ENCODE data around the gene MAPK8.

Gene MAPK8

DNA sequence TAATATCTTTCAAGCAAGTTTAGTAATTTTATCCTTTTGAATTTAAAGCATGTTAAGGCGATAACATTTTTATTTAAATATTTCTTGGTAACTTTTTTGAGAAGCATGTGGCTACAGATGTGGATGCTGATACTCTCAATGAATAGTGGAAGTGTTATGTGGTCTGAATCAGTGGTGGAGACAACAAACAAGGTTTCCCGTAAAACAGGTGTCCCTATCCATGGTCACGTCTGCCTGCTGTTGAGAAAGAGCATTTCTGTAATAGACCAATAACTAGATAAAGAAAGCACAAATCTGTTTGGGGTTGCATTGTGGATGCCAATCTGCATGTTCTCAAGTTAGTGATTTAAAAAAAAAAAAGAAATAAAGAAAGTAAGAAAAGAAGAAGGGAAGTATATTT lies 13.9 kb upstream of the MAPK8 start:
- DNase-seq (ENCODE audit: low read depth): no peak

DNA sequence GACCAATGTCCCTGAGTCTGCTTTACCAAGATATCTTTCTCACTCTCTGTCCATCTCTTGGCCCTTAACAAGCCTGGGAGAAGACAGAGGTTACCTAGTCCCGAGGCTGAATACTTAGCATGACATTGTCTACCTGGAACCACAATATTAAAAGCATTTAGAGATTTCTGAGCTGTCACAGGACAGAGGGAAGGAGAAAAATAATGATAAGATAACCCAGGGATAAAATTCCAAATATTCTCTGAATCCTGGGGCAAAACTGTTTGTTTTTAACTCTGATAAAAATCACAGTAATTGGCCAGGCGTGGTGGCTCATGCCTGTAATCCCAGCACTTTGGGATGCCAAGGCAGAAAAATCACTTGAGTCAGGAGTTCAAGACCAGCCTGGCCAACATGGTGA lies 12.0 kb upstream of the MAPK8 start:
- no peak for DNase-seq (ENCODE audit: low read depth)

DNA sequence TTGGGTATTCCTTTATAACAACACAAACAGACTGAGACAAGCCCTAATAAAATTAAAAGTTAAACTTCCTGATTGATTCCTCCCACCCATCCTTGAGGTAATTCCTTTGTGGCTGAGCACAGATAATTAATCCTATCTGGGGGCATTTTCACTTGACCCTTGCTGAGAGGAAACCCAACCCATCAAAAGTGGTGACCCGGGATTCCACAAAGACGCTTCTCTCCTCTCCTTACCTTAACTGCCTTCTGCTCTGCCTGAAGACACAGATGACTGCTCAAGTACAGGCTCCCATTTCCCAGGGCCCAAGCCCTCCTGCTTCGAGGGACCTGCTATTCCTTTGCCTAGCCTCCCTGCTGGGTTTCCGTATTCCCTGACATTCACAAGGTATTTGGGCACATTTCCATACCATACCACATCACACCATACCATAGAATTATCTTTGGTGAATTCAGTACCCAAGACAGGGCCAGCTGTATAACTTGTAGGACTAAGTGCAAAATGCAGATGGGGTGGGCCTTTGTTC lies 9.8 kb upstream of the MAPK8 start:
- DNase-seq (ENCODE audit: low read depth): no peak

DNA sequence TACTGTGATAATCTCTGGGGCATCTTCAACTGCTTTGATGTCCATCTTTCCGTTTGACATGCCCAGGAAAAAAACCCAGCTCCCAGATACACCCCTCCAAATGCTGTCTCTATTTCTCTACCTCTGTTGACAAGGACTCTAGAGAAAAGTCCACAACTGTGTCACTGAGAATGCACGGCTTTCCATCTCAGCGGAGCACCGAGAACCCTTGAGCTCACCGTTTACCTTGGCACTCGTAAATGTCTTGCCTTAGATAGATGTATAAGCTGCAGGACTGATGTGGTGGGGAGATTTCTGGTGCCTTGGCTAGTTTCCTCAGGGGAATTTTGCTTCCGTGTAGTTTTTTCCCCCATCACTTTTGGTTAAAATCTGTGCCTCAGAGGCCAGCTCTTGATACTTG lies 7.4 kb upstream of the MAPK8 start:
- no peak for DNase-seq (ENCODE audit: low read depth)

DNA sequence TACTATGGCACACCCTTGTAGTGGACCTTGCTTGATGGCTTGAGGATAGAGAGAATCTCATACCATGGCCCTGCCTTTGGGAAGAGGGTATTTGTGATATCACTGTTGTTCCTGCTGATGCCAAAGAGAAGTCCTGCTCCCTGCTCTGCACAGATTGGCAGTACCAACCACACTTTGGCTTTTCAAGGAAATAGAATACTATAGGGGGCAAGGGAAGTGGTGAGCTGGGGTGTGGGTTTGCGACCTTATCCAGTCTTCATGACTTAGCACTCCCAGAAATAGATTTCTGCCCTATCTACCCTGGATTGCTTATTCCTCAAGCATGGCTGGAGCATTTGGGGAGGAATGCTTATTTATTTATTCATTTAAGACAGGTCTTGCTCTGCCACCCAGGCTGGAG lies 6.8 kb upstream of the MAPK8 start:
- no peak for DNase-seq (ENCODE audit: low read depth)

- DNase-seq (ENCODE audit: low read depth): no peak
These were observed 5.9 kb upstream of the MAPK8 start for GRCh38 chr10:48300556-48300955.

- no peak for DNase-seq (ENCODE audit: low read depth)
These were observed 3.7 kb upstream of the MAPK8 start for GRCh38 chr10:48302515-48303476.

DNA sequence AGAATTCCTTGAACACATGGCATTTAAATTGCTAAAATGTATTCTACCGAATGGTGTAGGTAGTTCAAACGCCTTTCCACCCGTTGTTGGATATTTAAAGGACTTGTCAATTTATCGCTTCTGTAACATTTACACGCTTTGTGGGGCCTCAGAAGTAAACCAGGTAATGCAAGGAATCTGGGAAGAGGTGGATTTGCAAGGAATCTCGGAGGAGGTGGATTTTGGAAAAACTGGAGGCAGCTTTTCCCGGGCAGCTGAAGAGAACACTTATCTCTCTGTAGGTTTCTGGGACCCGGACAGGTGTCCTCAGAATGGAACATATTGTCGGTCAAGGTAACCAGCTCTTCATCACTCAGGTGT lies 592 bp upstream of the MAPK8 start:
- no peak for DNase-seq (ENCODE audit: low read depth)

DNA sequence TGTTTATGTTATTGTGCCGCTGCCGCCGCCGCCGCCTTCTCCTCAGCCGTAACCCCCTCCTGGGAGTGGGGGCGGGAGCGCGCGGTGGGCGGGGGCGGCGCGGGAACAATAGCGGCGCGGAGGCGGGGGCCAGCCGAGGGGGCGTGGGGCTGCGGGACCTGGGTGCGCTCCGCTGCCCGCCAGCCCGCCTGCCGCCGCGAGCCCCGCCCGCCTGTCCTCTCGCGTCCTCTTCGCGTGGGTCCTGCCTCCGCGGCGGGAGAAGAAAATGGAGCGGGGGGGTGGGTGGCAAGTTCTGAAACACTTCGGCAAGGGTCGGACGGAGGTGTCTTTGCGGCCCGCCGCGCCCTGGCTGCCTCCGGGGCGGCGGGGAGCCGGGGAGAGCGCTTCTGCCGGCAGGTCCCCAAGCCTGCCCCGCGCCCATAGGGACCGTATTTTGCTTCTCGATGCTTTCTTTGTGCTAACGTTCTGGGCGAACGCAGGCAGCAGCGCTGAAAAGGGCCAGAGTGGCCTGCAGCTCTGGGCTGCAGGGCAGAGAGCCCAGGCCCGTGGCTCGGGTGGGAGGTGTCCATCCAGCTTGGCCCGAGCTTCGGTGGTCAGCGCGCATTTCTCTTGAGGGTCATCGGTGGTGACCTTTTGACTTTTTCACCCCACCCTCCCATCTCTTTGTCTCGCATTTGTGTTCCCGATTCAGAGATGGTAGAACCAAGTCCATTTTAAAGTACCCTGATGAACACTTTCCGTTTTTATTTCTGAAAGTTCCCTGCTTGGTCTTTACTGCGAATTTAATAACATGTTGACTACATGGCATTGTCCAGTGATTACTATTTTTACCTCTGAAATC lies 613 bp downstream of the MAPK8 start:
- no peak for DNase-seq (ENCODE audit: low read depth)

DNA sequence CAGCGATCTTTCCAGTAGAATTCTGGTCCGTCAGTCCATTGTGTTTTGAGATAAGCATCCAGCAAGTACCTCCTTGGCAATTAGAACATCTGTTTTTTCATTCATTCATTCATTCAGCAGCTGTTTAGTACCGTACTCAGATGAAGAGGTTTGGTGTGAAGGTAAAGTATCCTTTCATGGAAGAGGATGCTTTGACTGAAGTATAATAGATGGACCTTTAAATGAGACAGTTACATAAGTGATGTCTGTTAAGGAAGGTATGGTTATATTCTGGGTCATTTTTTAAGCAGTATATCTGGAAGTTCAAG lies 1.2 kb downstream of the MAPK8 start:
- no peak for DNase-seq (ENCODE audit: low read depth)

DNA sequence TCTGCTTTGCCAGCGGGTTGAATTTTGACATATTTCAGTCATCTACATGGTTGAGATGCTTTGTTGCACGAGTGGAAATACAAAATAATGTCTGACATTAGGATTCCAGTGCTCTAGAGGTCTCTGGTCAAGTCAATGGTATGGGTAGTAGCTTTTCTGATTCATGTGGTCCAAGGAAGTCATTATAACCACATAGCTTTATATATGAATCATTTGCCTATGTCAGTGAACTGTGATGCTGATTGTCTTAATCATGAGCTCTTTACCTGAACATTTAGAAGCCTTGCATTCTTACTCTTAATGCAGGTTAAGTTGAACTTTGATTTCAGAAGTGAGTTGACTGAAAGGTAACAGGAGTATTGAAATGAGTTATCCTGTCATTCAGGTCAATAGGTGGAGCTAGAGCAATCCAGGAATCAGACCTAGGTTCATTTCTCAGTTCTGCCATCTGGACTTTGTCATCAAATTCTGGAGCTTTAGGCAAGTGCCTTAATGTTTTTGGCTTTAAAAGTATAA lies 3.3 kb downstream of the MAPK8 start:
- no peak for DNase-seq (ENCODE audit: low read depth)

GRCh38 chr10:48314107-48314506 lies 7.6 kb downstream of the MAPK8 start:
- no peak for DNase-seq (ENCODE audit: low read depth)

GRCh38 chr10:48316236-48316635 lies 9.8 kb downstream of the MAPK8 start:
- no peak for DNase-seq (ENCODE audit: low read depth)

- DNase-seq (ENCODE audit: low read depth): no peak
These were observed 11.0 kb downstream of the MAPK8 start for GRCh38 chr10:48317321-48317990.

DNA sequence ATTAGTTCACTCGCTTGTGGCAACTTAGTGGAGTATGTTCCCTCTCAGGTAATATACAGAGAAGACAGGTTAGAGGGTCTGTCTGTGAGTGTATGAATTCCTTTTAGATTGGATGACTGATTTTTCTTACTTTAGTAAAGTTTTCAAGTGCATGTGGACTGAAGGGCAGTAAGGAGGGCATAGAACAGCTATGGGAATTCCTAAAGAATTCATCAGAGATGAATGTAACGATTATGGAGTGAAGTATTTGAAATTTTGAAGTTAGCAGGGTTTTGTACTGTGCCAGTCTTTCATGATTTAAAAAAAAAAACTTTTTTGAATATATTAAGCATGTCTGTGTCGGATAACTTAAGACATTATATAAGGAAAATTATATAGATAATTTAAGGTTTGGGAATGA lies 15.5 kb downstream of the MAPK8 start:
- no peak for DNase-seq (ENCODE audit: low read depth)

DNA sequence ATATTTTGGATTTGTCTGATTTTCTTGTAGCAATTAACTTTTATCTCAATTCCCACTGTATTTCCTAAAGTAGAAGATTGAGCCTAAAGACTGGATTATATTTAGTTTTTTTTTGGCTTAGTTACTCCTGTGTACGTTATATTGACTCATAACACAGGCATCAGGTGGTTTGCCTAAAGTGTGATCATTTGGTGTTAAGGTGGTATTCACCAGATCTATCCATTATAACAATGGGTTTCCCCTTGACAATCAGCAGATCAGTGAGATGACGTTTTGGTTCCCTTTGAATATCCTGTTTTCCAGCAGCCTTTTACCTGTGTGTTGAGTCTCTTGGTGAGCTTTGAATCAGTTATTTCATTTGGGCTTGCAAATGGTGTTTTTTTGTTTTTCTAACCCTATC lies 18.1 kb downstream of the MAPK8 start:
- no peak for DNase-seq (ENCODE audit: low read depth)

DNA sequence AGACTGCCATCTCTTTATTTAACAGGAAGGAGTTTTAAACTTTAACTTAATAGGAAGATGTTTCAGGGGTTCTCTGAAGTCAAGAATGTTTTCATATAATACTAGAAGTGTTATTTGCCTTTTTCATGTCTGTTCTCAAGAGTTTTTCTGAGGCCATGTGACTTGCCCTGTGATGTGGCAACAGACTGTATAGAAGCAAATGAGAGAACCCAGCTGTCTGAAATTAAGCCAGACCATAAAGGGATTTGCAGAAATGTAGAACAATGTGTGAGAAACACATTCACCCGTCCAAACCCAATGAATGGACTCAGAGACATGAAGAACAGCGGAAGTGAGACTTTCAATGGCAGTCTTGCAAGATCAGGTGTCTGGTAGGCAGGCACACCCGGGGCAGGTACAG lies 23.8 kb downstream of the MAPK8 start:
- no peak for DNase-seq (ENCODE audit: low read depth)

- peak; percentile 3 for DNase-seq (ENCODE audit: low read depth)
These were observed 25.0 kb downstream of the MAPK8 start for GRCh38 chr10:48331436-48331835.

GRCh38 chr10:48332166-48332870 lies 25.8 kb downstream of the MAPK8 start:
- no peak for DNase-seq (ENCODE audit: low read depth)

DNA sequence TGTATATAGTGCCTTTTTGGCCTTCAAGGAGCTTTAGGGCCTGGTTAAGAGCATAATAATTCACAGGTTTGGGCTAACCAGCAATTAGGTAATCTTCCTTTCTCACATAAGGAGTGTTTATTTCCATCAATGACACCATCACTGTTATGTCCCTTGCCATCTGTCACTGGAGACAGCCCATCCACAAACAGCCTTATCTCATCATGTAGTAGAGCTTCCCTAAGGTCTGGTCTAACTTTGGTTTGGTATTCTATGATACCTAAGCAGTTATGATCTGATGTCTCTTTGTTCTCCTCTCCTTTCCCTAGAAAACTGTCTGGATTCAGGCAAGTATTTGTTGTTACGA lies 26.4 kb downstream of the MAPK8 start:
- no peak for DNase-seq (ENCODE audit: low read depth)

- no peak for DNase-seq (ENCODE audit: low read depth)
These were observed 27.4 kb downstream of the MAPK8 start for GRCh38 chr10:48333856-48334255.

GRCh38 chr10:48335788-48336187 lies 29.3 kb downstream of the MAPK8 start:
- no peak for DNase-seq (ENCODE audit: low read depth)
